MM.1S (cell line): Measurements from ENCODE around the gene SPIRE2.

Experiments
- CTCF ChIP-seq: fragments of 300-600 bp; sonication (generic); IDR thresholded peaks from 2 replicates; pipeline ENCODE4 v1.5.1; 2016; ENCODE audit warnings: antibody characterized with exemption, low read length, mixed read lengths
- EZH2phosphoT487 ChIP-seq: fragments of 300-600 bp; sonication (generic); IDR thresholded peaks from 2 replicates; pipeline ENCODE4 v1.6.1; 2018; ENCODE audit warnings: antibody characterized with exemption, low read length

GRCh38 chr16:89785523-89786155, 42.6 kb upstream of the SPIRE2 start:
- TF ChIP-seq CTCF = no peak
- TF ChIP-seq EZH2phosphoT487 = no peak
